HG02973 (cell line): ENCODE measurements around the gene PPM1H.
A peak's percentile ranks its signal among the peaks of the same experiment; 100 is the strongest.

Experiments
- ATAC-seq: cut with Tn5 transposase; IDR thresholded peaks from one replicate; pipeline ENCODE4 v1.9.1; 2021; ENCODE audit warnings: moderate library complexity; ENCODE audit not compliant: unreplicated experiment

Gene PPM1H

GRCh38 chr12:62802984-62803383 is 132.0 kb downstream of the PPM1H start:
- no peak for ATAC-seq

- no peak for ATAC-seq
These were observed 132.6 kb downstream of the PPM1H start for GRCh38 chr12:62802321-62802720.

DNA sequence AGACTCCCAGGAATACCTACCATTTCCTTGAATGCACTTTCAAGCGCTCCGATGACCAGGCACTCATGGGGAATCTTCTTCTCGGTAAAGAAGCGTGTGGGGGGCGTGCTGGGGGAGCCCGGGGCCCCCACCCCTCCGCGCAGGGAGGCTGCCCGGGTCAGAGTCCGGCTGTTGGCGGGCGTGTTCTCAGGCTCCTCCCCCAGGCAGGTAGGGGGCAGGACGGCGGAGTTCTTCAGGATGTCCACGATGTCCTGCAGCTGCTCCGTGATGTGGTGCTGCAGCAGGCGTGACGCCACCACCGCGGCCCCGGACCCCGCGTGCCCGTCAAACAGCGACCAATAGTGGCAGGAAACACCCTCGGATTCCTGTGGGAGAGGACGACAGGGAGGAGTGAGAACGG is 133.2 kb downstream of the PPM1H start:
- no peak for ATAC-seq

GRCh38 chr12:62800707-62801400 is 134.1 kb downstream of the PPM1H start:
- ATAC-seq = no peak

DNA sequence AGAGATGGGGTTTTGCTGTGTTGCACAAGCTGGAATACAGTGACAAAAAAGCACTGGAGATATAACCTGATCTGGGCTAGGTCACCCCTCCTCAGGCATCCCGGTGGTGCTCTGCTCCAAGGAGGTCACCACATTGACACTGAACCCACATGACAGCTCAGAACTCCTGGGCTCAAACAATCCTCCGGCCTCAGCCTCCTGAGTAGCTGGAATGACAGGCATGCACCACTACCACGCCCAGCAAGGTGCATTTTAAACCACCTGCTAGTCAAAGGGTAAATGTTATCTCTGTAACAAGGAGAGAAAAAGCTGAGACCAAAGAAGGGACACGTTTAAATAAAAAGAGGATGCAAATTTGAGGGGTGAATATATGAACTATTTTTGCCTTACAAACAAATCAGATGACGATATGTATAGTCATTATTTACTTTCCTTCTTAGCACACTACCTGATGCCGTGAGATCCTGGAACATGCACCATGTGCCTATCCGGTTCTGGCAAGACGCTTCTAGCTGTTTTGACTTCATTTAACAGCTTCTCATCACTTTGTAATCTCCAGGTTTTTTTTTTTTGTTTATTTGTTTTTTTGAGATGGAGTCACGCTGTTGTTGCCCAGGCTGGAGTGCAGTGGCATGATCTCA is 135.1 kb downstream of the PPM1H start:
- peak; percentile 69 for ATAC-seq

DNA sequence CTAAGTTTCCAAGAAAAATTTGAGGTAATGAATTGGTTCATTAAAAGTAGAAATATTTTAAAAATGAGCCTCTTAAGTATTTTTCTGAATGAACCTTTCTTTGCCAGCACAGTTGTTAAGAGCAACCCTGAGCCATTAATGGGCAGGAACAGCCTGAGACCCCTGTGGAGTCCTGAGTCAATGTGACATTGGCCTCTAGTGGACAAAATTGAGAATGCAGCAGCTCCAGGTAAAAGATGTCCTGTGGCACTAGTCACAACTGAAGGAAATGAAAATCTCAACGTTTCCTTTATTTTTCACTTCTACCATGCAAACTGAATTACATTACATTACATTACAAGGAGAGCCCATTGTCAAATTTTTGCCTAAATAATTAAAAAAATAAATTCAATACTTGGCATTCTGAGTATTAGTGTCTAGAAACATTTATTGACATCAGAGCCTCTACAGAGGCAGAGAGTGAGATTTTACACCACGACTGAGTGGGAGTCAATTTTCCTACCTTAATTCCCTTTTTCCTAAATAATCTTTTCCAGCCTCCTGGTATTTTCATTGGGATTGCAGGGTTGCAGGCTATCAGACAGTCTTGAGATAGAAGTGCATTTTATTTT is 135.7 kb downstream of the PPM1H start:
- ATAC-seq = peak; percentile 68

DNA sequence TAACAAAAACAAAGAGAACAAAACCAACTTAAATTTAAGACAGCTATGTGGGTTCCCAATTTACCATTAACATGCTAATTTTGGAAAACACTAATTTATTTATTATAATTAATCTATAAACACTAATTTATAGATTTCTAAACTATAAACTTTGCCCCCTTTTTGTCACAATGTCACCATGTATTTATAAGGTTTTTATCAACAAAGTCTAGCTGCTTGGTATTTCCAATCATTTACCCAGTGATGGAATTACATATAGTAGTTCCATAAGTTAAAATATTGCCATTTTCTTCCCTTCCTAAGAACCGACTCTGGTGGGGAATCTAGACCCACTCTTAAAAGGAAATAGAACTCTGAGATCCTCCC is 140.7 kb downstream of the PPM1H start:
- no peak for ATAC-seq

DNA sequence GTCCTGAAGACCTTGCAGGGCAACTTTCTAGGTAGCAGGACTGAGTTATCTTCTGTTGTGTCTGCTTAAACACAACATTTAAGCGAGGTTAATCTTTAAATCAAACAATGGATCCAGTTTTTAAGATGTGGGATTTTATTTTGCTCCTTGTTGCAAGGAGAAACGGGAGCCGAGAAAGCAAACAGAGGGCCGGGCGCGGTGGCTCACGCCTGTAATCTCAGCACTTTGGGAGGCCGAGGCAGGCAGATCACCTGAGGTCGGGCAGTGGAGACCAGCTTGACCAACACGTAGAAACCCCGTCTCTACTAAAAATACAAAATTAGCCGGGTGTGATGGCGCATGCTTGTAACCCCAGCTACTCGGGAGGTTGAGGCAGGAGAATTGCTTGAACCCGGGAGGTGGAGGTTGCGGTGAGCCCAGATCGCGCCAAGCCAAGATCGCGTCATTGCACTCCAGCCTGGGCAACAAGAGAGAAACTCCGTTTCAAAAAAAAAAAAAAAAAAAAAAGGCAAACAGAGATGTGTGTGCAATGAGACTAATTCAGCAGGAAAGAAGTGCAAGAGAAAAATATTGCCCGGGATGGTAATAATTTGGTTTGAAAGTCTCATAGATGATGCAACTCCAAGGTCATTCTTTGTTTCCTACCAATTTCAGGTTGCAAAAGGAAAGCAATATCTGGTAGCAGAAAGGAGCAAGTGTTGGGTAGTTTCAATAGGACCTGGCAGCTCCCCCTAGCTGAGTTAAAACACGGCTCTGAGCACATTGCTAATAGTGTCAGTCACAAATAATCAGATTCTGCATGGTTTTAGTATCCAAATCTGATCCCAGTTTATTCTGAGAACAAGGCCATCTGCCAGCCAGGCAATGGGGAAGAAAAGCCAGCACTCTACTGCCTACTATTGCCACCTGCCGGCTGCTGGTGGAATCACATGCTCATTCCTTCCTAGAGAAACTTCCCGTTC is 141.4 kb downstream of the PPM1H start:
- peak; percentile 64 for ATAC-seq

GRCh38 chr12:62792236-62792870 is 142.6 kb downstream of the PPM1H start:
- no peak for ATAC-seq

GRCh38 chr12:62789851-62790250 is 145.1 kb downstream of the PPM1H start:
- no peak for ATAC-seq

DNA sequence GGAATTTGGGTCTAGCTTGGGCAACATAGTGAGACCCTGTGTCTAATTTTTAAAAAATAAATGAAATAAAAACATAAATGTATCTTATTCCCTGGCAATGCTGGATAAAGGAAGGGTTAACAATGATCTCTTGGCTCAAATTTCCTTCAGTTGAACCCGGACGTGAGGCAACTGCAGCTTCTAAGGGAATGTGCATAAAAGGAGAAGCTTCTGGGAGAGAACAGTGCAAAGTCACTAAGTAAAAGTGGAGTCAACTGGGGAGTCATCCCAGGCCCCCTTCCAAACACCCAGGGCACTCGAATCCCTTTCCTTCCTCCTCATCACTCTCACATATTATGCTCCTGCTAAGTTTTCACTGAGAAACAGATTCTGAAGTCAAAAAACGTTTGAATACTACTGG is 147.3 kb downstream of the PPM1H start:
- no peak for ATAC-seq

GRCh38 chr12:62787023-62787422 is 147.9 kb downstream of the PPM1H start:
- no peak for ATAC-seq

GRCh38 chr12:62785941-62786559 is 148.9 kb downstream of the PPM1H start:
- no peak for ATAC-seq

DNA sequence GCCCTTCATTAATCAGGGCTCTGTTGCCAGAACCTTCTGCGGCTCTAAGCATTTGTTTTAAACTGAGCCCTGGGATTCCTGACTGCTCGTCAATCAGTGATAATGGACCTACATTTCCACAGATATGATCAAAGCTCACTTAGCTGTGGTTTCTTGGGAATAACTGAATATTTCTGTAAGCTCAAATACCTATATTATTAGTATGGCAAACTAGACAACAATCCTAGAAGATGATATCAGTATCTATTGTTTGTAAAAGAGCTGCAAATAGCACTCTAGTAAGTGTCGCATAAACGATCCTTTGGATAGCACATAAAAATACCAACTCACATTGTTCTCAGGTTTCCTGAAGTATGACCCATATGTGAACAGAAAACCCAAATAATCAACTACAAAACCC is 150.4 kb downstream of the PPM1H start:
- ATAC-seq = no peak

DNA sequence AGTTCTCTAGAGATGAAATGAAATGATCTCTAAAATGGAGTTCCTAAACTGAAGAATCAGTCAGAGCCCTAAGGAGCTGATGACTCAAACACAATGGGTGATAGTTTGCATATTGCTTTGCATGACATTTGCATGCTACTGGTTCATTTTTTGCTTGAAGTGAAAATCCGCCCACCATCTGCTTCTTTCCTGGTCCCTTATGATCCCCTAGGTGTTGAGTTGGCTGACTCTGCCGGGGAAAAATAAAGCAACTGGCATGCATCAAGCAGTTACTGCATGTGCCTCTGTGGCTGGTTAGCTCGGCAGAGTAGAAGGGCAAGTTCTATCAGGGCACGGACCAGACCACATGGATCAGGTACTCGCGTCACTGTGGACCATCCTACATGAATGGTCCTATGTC is 151.1 kb downstream of the PPM1H start:
- no peak for ATAC-seq

DNA sequence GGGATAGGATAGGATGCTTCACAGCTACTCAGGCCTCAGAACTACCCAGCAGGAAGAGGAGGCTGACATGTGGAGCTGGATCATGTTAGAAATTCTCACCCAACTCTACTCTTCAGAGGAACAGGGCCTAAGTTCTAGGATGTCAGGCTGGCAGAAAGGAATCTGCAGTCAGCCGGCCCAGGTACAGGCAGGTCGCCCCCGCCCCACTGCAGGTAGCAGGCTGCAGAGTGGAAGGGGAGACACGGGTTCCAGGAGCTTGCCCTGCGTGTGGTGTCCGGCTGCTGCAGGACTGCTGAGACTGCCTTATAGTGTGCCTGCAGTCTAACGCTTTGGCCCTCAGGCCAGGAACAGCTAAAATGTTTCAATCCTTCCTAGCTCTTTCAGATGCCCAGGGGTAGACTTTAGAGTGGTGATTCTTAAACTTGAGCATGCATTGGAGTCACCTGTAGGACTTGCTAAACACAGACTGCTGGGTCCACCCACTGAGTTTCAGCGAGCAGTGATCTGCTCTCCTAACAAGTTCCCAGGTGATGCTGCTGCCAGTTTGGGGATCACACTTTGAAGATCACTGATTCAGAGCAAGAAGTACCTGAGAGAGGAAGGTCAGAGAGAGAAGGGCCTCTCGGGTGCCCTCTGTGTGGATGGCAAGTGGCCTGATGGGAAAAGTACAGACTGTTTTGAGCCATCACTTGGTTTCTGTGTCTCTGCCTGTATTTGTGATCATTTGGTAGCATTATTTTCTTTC is 153.6 kb downstream of the PPM1H start:
- no peak for ATAC-seq

DNA sequence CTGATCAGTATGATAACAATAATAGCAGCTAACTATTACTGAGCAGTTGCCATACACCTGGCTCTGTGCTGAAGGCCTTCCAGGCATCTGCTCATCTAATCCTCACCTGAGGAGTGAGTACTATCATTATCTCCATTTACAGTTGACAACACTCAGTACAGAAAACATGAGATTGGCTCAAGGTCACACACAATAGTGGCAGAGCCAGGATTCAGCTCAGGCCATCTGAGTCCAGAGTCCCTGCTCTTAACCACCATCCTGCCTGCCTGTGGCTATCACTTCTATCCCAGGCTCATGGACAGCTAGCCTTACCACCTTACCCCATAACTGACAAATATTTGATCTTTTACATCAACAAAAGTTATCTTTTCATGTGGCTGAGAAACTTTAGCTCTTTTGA is 155.5 kb downstream of the PPM1H start:
- no peak for ATAC-seq

DNA sequence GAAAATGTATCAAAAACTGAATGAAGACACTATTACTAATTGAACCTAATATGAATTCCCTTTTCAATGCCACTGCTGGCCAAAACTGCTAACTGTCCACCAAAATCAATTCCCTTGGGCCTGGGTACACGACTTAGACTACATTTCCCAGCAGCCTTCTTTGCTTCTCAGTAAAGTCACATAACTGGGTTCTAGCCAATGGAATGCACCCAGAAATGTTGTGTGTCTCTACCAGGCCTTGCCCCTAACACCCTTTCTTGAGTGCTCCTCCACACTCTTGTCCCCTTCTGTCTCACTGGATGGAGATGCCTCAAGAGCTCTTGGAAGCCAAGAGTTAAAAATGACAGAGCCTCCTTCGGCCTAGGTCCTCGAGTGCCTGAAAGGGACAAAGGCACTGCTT is 156.8 kb downstream of the PPM1H start:
- no peak for ATAC-seq

DNA sequence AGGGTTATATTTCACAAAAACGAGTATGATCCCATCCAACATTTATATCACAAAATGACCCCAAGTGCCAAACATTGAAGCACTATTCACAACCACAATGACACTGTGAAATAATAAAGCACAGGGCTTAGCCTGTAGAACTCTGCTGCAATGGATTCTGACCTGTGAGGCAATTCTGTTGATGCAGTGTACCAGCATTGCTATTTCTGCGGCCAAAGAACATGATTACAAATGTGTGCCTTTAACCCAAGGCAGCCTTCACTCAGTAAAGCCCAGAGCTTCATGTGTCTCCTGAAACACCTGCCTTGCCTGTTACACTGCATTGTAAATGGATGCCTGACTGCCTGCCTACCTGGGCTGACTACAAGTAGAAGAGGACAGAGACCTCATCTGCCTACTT is 158.0 kb downstream of the PPM1H start:
- ATAC-seq = no peak

GRCh38 chr12:62776575-62776974 is 158.4 kb downstream of the PPM1H start:
- ATAC-seq = no peak
